Measurements from ENCODE around the gene RHOT1.
"Not testable (repeated sequence)": the region's sequence is repeated elsewhere in the genome, so short reads cannot be mapped to it uniquely, and the experiment has no call there.

GRCh38 chr17:32106471-32106981 is 35.8 kb upstream of the RHOT1 start:
- TF ChIP-seq CSDC2 (CRISPR knock-in tag; IDR thresholded peaks at IDR 0.05); ZNF8 (CRISPR knock-in tag; IDR thresholded peaks at IDR 0.05); ESRRG (CRISPR knock-in tag; IDR thresholded peaks at IDR 0.05); PATZ1 (CRISPR knock-in tag; IDR thresholded peaks at IDR 0.05; ENCODE audit: borderline replicate concordance); ZFP3 (CRISPR knock-in tag; IDR thresholded peaks at IDR 0.05); CSRNP3 (CRISPR knock-in tag; IDR thresholded peaks at IDR 0.05); ZFP30 (CRISPR knock-in tag; IDR thresholded peaks at IDR 0.05); RARB (CRISPR knock-in tag; IDR thresholded peaks at IDR 0.05); CREB5 (CRISPR knock-in tag; IDR thresholded peaks at IDR 0.05; ENCODE audit: low read depth); ZC3H10 (CRISPR knock-in tag; IDR thresholded peaks at IDR 0.05); PPARA (CRISPR knock-in tag; IDR thresholded peaks at IDR 0.05; ENCODE audit: borderline replicate concordance); ARNTL (CRISPR knock-in tag; IDR thresholded peaks at IDR 0.05; ENCODE audit: borderline replicate concordance, low read depth); TSHZ2 (CRISPR knock-in tag; IDR thresholded peaks at IDR 0.05): not testable (repeated sequence)
- peak; percentile 37; the same call in 1 of the 2 replicates for TF ChIP-seq TCF4 (CRISPR knock-in tag; IDR thresholded peaks at IDR 0.05; ENCODE audit: borderline replicate concordance)

All from SK-N-SH treated with all-trans-retinoic acid at 6 μM for 48 hours (cell line).